ENCODE data around the gene PTGDS.

DNA sequence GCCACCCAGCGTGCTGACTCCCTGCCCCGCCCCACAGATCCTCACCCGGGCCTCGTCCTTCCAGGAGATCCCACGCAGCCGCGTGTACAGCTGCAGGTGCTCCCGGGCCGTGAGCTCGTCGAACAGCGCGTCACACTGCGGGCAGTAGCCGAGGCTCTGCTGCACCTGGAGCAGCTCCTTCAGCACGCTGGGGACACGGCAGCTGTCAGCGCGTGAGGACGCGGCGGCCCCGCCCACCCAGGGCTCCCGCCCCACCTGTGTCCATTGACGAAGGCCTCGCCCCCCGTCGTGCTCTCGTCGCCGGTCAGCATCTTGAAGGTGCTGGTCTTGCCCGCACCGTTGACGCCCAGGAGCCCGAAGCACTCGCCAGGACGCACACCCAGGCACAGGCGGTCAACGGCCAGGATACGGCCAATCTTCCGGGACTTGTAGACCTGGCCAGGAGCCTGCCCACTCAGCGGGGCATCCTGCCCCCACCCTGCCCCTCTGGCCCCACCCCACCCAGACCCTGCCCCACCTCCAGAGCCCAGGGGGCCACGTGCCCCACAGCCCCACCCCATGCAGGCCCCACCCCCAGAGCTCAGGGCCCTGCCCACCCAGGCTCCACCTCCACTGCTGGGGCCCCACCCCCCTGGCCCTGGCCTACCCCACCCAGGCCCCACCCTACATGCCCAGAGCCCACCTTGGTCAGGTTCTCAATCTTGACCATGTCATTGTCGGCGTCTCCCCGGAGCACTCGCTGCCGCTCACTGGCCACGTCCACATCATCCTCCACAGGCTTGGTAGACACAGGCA is 32.8 kb downstream of the PTGDS start:
- TF ChIP-seq, protein P1, sequence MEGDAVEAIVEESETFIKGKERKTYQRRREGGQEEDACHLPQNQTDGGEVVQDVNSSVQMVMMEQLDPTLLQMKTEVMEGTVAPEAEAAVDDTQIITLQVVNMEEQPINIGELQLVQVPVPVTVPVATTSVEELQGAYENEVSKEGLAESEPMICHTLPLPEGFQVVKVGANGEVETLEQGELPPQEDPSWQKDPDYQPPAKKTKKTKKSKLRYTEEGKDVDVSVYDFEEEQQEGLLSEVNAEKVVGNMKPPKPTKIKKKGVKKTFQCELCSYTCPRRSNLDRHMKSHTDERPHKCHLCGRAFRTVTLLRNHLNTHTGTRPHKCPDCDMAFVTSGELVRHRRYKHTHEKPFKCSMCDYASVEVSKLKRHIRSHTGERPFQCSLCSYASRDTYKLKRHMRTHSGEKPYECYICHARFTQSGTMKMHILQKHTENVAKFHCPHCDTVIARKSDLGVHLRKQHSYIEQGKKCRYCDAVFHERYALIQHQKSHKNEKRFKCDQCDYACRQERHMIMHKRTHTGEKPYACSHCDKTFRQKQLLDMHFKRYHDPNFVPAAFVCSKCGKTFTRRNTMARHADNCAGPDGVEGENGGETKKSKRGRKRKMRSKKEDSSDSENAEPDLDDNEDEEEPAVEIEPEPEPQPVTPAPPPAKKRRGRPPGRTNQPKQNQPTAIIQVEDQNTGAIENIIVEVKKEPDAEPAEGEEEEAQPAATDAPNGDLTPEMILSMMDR (IDR thresholded peaks at IDR 0.05; ENCODE audit: low read depth, low read length) = no peak
- TF ChIP-seq EZH2phosphoT487 (IDR thresholded peaks at IDR 0.05; ENCODE audit: low read depth) = no peak

All from OCI-LY3 (cell line).